ENCODE measurements around the gene CSHL1. TPM values are rescaled to one million over a fixed set of nuclear protein-coding genes. Genes with fewer than 3 reads are reported as not detected.
A peak's percentile ranks its signal among the peaks of the same experiment; 100 is the strongest.
"Not testable (repeated sequence)": the region's sequence is repeated elsewhere in the genome, so short reads cannot be mapped to it uniquely, and the experiment has no call there.

The CSHL1 gene
- total RNA-seq, 2 donors from 2014 or later: not detected

- intact Hi-C loops (cut with DNase I): loop anchor here (10.0 kb wide), 1 partner anchor 348 kb away; the partner anchor contains the start of gene TEX2
- Histone ChIP-seq H3K27ac (no peak overlapping the region), H3K9me3 (no peaks in the 10 kb centered on the region), H3K4me1 (no peaks in the 10 kb centered on the region), H3K27me3 (no peaks in the 10 kb centered on the region), H3K4me3 (no peak overlapping the region), H3K36me3 (replicated peaks in 1 of 2; ENCODE audit: insufficient read depth in 1 of 2, low read depth in 2 of 2) (no peaks in the 10 kb centered on the region)
- peak in 1 of 4 donors; percentile 4 for DNase-seq
- no peak for ATAC-seq
- TF ChIP-seq POLR2A (IDR thresholded peaks at IDR 0.05) (no peak), CTCF (IDR thresholded peaks at IDR 0.05) (no peak)
- 72 to 77% methylated on average over 12 of the region's 12 CpGs for WGBS, 2 donors
Observed at GRCh38 chr17:63916566-63917185, 5.6 kb upstream of the CSHL1 start.

- not testable (repeated sequence) for DNase-seq; H3K9me3 ChIP-seq; ATAC-seq; H3K4me1 ChIP-seq; H3K27ac ChIP-seq; H3K4me3 ChIP-seq; H3K27me3 ChIP-seq; H3K36me3 ChIP-seq (replicated peaks in 1 of 2; ENCODE audit: insufficient read depth in 1 of 2, low read depth in 2 of 2)
- intact Hi-C loops (cut with DNase I): loop anchor here (10.0 kb wide), 1 partner anchor 349 kb away; the partner anchor contains the start of gene TEX2
- WGBS, 2 donors: 52% methylated on average over 10 of the region's 10 CpGs
Observed at GRCh38 chr17:63915753-63916152, 4.7 kb upstream of the CSHL1 start.

GRCh38 chr17:63914471-63914870 is 3.4 kb upstream of the CSHL1 start:
- no peaks in the 10 kb centered on the region for H3K4me1 ChIP-seq
- no peak overlapping the region for H3K27ac ChIP-seq
- TF ChIP-seq CTCF (IDR thresholded peaks at IDR 0.05): no peak
- no peak for TF ChIP-seq POLR2A (IDR thresholded peaks at IDR 0.05)
- ATAC-seq (no peak), DNase-seq (peak in 1 of 4 donors; percentile 1)
- H3K27me3 ChIP-seq: no peaks in the 10 kb centered on the region
- intact Hi-C loops (cut with DNase I): loop anchor here (5.0 to 10.0 kb wide), 2 partner anchors 223 to 350 kb away; partner anchors contain the start of gene TEX2
- no peaks in the 10 kb centered on the region for H3K36me3 ChIP-seq (replicated peaks in 1 of 2; ENCODE audit: insufficient read depth in 1 of 2, low read depth in 2 of 2)
- H3K4me3 ChIP-seq: no peak overlapping the region
- no peaks in the 10 kb centered on the region for H3K9me3 ChIP-seq
- 83 to 86% methylated on average over 5 to 7 of the region's 7 CpGs for WGBS, 2 donors

- Histone ChIP-seq H3K4me3 (no peak overlapping the region), H3K9me3 (no peaks in the 10 kb centered on the region), H3K36me3 (replicated peaks in 1 of 2; ENCODE audit: insufficient read depth in 1 of 2, low read depth in 2 of 2) (no peaks in the 10 kb centered on the region), H3K4me1 (no peaks in the 10 kb centered on the region), H3K27ac (no peak overlapping the region), H3K27me3 (no peaks in the 10 kb centered on the region)
- 39 to 47% methylated on average over 6 to 8 of the region's 8 CpGs for WGBS, 2 donors
- ATAC-seq (no peak), DNase-seq (peak; percentile 34 to 62 (median 45))
- intact Hi-C loops (cut with DNase I): loop anchor here (5.0 to 10.0 kb wide), 2 partner anchors 226 to 353 kb away; partner anchors contain the start of gene TEX2
- no peak for TF ChIP-seq POLR2A (IDR thresholded peaks at IDR 0.05)
- peak; percentile 52 to 90 (median 66) for TF ChIP-seq CTCF (IDR thresholded peaks at IDR 0.05)
Observed at GRCh38 chr17:63911657-63912100, 621 bp upstream of the CSHL1 start.

GRCh38 chr17:63910096-63910495 is 962 bp downstream of the CSHL1 start:
- ATAC-seq: no peak
- Histone ChIP-seq H3K9me3 (no peaks in the 10 kb centered on the region), H3K36me3 (replicated peaks in 1 of 2; ENCODE audit: insufficient read depth in 1 of 2, low read depth in 2 of 2) (no peaks in the 10 kb centered on the region), H3K27ac (no peak overlapping the region), H3K27me3 (no peaks in the 10 kb centered on the region), H3K4me3 (no peak overlapping the region), H3K4me1 (no peaks in the 10 kb centered on the region)
- WGBS, 2 donors: 74 to 80% methylated on average over 13 to 14 of the region's 14 CpGs
- intact Hi-C loops (cut with DNase I): loop anchor here (5.0 to 10.0 kb wide), 2 partner anchors 227 to 355 kb away; partner anchors contain the start of gene TEX2
- DNase-seq: peak in 1 of 4 donors; percentile 9
- no peak for TF ChIP-seq CTCF (IDR thresholded peaks at IDR 0.05)
- no peak for TF ChIP-seq POLR2A (IDR thresholded peaks at IDR 0.05)

GRCh38 chr17:63909586-63909985 is 1.5 kb downstream of the CSHL1 start:
- 79 to 84% methylated on average over 6 to 10 of the region's 10 CpGs for WGBS, 2 donors
- peak in 1 of 4 donors; percentile 1 for DNase-seq
- ATAC-seq: not testable (repeated sequence)

GRCh38 chr17:63907161-63907778 is 3.8 kb downstream of the CSHL1 start:
- DNase-seq: peak in 1 of 4 donors; percentile 9
- H3K27me3 ChIP-seq; intact Hi-C loops (cut with DNase I); H3K4me3 ChIP-seq; H3K9me3 ChIP-seq; ATAC-seq; H3K27ac ChIP-seq; H3K36me3 ChIP-seq (replicated peaks in 1 of 2; ENCODE audit: insufficient read depth in 1 of 2, low read depth in 2 of 2); H3K4me1 ChIP-seq: not testable (repeated sequence)
- WGBS, 2 donors: 37 to 49% methylated on average over 12 of the region's 12 CpGs

More at GRCh38 chr17:63909586-63909985, 1.5 kb downstream of the CSHL1 start:
- intact Hi-C loops (cut with DNase I); H3K27me3 ChIP-seq; H3K4me1 ChIP-seq; H3K9me3 ChIP-seq; H3K36me3 ChIP-seq (replicated peaks in 1 of 2; ENCODE audit: insufficient read depth in 1 of 2, low read depth in 2 of 2); H3K27ac ChIP-seq; H3K4me3 ChIP-seq: not testable (repeated sequence)

- intact Hi-C loops (cut with DNase I); ATAC-seq: not testable (repeated sequence)
Observed at GRCh38 chr17:63904796-63905195, 6.3 kb downstream of the CSHL1 start.

More at GRCh38 chr17:63904796-63905195, 6.3 kb downstream of the CSHL1 start:
- not testable (repeated sequence) for H3K27ac ChIP-seq; H3K36me3 ChIP-seq (replicated peaks in 1 of 2; ENCODE audit: insufficient read depth in 1 of 2, low read depth in 2 of 2); H3K27me3 ChIP-seq; H3K4me3 ChIP-seq; H3K4me1 ChIP-seq; H3K9me3 ChIP-seq; DNase-seq
- 83 to 88% methylated on average over 8 of the region's 8 CpGs for WGBS, 2 donors
